ENCODE results near the gene HOXB13. TPM values are rescaled to one million over a fixed set of nuclear protein-coding genes. Genes with fewer than 3 reads are reported as not detected.

HOXB13 gene
- total and polyA plus RNA-seq, 3 donors from 2014 or later: 0.24 TPM; not detected in 2

DNA sequence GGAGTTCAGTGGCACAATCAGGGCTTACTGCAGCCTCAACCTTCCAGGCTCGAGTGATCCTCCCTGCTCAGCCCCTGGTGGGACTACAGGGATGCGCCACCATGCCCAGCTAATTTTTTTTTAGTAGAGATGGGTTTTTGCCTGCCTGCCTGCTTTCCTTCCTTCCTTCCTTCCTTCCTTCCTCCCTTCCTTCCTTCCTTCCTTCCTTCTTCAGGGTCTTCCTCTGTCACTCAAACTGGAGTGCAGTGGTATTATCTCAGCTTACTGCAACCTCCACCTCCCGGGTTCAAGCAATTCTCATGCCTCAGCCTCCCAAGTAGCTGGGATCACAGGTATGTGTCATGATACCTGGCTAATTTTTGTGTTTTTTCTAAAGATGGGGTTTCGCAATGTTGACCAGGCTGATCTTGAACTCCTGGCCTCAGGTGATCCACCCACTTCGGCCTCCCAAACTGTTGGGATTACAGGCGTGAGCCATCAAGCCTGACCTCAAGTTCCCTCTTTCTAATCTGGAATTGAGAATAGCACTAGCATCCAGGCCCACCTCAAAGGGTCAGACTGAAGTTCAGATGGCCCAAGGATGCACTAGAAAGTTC, 51.5 kb downstream of the HOXB13 start:
- Histone ChIP-seq H3K4me3 (no peak overlapping the region), H3K36me3 (ENCODE audit: low read depth, missing control alignments) (no peaks in the 10 kb centered on the region), H3K27ac (no peak overlapping the region), H3K9me3 (no peaks in the 10 kb centered on the region), H3K4me1 (no peaks in the 10 kb centered on the region), H3K27me3 (no peaks in the 10 kb centered on the region)
- DNase-seq: no peak
- intact Hi-C loops (cut with DNase I; ENCODE audit: low total_unique reads): no loop called here
- 80 to 88% methylated on average over 6 of the region's 6 CpGs for WGBS, 2 donors
- TF ChIP-seq, protein P1, sequence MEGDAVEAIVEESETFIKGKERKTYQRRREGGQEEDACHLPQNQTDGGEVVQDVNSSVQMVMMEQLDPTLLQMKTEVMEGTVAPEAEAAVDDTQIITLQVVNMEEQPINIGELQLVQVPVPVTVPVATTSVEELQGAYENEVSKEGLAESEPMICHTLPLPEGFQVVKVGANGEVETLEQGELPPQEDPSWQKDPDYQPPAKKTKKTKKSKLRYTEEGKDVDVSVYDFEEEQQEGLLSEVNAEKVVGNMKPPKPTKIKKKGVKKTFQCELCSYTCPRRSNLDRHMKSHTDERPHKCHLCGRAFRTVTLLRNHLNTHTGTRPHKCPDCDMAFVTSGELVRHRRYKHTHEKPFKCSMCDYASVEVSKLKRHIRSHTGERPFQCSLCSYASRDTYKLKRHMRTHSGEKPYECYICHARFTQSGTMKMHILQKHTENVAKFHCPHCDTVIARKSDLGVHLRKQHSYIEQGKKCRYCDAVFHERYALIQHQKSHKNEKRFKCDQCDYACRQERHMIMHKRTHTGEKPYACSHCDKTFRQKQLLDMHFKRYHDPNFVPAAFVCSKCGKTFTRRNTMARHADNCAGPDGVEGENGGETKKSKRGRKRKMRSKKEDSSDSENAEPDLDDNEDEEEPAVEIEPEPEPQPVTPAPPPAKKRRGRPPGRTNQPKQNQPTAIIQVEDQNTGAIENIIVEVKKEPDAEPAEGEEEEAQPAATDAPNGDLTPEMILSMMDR (IDR thresholded peaks at IDR 0.05): no peak
- no peak for TF ChIP-seq POLR2A (IDR thresholded peaks at IDR 0.05)

MicroRNA genes within 50 kb of the gene (microRNA counts, 767-probe panel; counts per million panel counts)
- microRNA hsa-miR-3185: 0 to 152 counts per million in 2 donors

Small RNA genes within 50 kb of the gene (microRNA-seq; reads per million reads assigned to microRNA genes)
- gene MIR3185 (ENCODE audit: borderline number of aligned reads in 2 of 2, borderline replicate concordance in 1 of 2): 0 reads per million in 2 donors

Small RNA genes within 50 kb of the gene (small RNA-seq; reads per million reads assigned to genes)
- gene AC091179.2 (0 to 0.09 reads per million in 2 donors), gene COX6B1P2 (0 reads per million in 2 donors), gene MIR3185 (0 reads per million in 2 donors), gene RF02132 (0 reads per million in 2 donors), gene RF02133 (0 reads per million in 2 donors), gene RN7SL125P (0 reads per million in 2 donors)

Other genes starting within 250 kb of the HOXB13 start
- gene HOXB1, start 197.7 kb downstream of the HOXB13 start, total RNA-seq: 1 to 10 TPM in 1 of 2 donors, not detected in 1; 1.1 TPM
- gene HOXB1, start 197.7 kb downstream of the HOXB13 start, polyA plus RNA-seq (ENCODE audit: insufficient read depth, low read depth, low replicate concordance): not detected
- 1 to 10 TPM; 1.8 to 3.3 TPM for gene HOXB2, start 183.6 kb downstream of the HOXB13 start, total RNA-seq
- gene HOXB2, start 183.6 kb downstream of the HOXB13 start, polyA plus RNA-seq (ENCODE audit: insufficient read depth, low read depth, low replicate concordance): 4.2 TPM
- gene HOXB4, start 150.4 kb downstream of the HOXB13 start, total RNA-seq: 1 to 10 TPM; 1.6 to 1.8 TPM
- 1.6 TPM for gene HOXB4, start 150.4 kb downstream of the HOXB13 start, polyA plus RNA-seq (ENCODE audit: insufficient read depth, low read depth, low replicate concordance)
- gene HOXB3, start 138.5 kb downstream of the HOXB13 start, total RNA-seq: 10 to 100 TPM in 1 of 2 donors, 1 to 10 TPM in 1; 9.2 to 10.6 TPM
- 11.4 TPM for gene HOXB3, start 138.5 kb downstream of the HOXB13 start, polyA plus RNA-seq (ENCODE audit: insufficient read depth, low read depth, low replicate concordance)
- gene HOXB5, start 135.0 kb downstream of the HOXB13 start, total RNA-seq: under 1 TPM; 0.50 to 0.71 TPM
- 1.7 TPM for gene HOXB5, start 135.0 kb downstream of the HOXB13 start, polyA plus RNA-seq (ENCODE audit: insufficient read depth, low read depth, low replicate concordance)
- 1 to 10 TPM; 2.0 to 4.3 TPM for gene HOXB6, start 123.8 kb downstream of the HOXB13 start, total RNA-seq
- 3.0 TPM for gene HOXB6, start 123.8 kb downstream of the HOXB13 start, polyA plus RNA-seq (ENCODE audit: insufficient read depth, low read depth, low replicate concordance)
- 1 to 10 TPM; 2.8 to 3.2 TPM for gene HOXB7, start 117.7 kb downstream of the HOXB13 start, total RNA-seq
- gene HOXB7, start 117.7 kb downstream of the HOXB13 start, polyA plus RNA-seq (ENCODE audit: insufficient read depth, low read depth, low replicate concordance): 4.4 TPM
- 1 to 10 TPM; 2.0 to 2.7 TPM for gene HOXB8, start 113.5 kb downstream of the HOXB13 start, total RNA-seq
- gene HOXB8, start 113.5 kb downstream of the HOXB13 start, polyA plus RNA-seq (ENCODE audit: insufficient read depth, low read depth, low replicate concordance): 1.2 TPM
- gene HOXB9, start 102.4 kb downstream of the HOXB13 start, total RNA-seq: under 1 TPM; 0.31 to 0.94 TPM
- 0.76 TPM for gene HOXB9, start 102.4 kb downstream of the HOXB13 start, polyA plus RNA-seq (ENCODE audit: insufficient read depth, low read depth, low replicate concordance)
- not detected for gene PRAC1, start 6.2 kb downstream of the HOXB13 start, total RNA-seq
- not detected for gene PRAC1, start 6.2 kb downstream of the HOXB13 start, polyA plus RNA-seq (ENCODE audit: insufficient read depth, low read depth, low replicate concordance)
- gene PRAC2, start 5.6 kb downstream of the HOXB13 start, total RNA-seq: 1 to 10 TPM; 2.6 to 3.2 TPM
- gene PRAC2, start 5.6 kb downstream of the HOXB13 start, polyA plus RNA-seq (ENCODE audit: insufficient read depth, low read depth, low replicate concordance): 0.86 TPM
- gene TTLL6, start 88.5 kb upstream of the HOXB13 start, total RNA-seq: 10 to 100 TPM; 18.5 to 44.3 TPM
- gene TTLL6, start 88.5 kb upstream of the HOXB13 start, polyA plus RNA-seq (ENCODE audit: insufficient read depth, low read depth, low replicate concordance): 70.9 TPM
- 100 to 1,000 TPM; 117 to 153 TPM for gene CALCOCO2, start 102.3 kb upstream of the HOXB13 start, total RNA-seq
- 351 TPM for gene CALCOCO2, start 102.3 kb upstream of the HOXB13 start, polyA plus RNA-seq (ENCODE audit: insufficient read depth, low read depth, low replicate concordance)
- gene ATP5MC1, start 164.0 kb upstream of the HOXB13 start, total RNA-seq: 10 to 100 TPM; 59.9 to 62.6 TPM
- gene ATP5MC1, start 164.0 kb upstream of the HOXB13 start, polyA plus RNA-seq (ENCODE audit: insufficient read depth, low read depth, low replicate concordance): 124 TPM
- 100 to 1,000 TPM in 1 of 2 donors, 10 to 100 TPM in 1; 82.3 to 107 TPM for gene UBE2Z, start 179.7 kb upstream of the HOXB13 start, total RNA-seq
- 74.6 TPM for gene UBE2Z, start 179.7 kb upstream of the HOXB13 start, polyA plus RNA-seq (ENCODE audit: insufficient read depth, low read depth, low replicate concordance)
- gene SNF8, start 216.1 kb upstream of the HOXB13 start, total RNA-seq: 100 to 1,000 TPM in 1 of 2 donors, 10 to 100 TPM in 1; 71.9 to 100 TPM
- 123 TPM for gene SNF8, start 216.1 kb upstream of the HOXB13 start, polyA plus RNA-seq (ENCODE audit: insufficient read depth, low read depth, low replicate concordance)
- 1 to 10 TPM in 1 of 2 donors, not detected in 1; 1.3 TPM for gene GIP, start 239.8 kb upstream of the HOXB13 start, total RNA-seq
- not detected for gene GIP, start 239.8 kb upstream of the HOXB13 start, polyA plus RNA-seq (ENCODE audit: insufficient read depth, low read depth, low replicate concordance)